ENCODE measurements around the gene HDGFL2. TPM values are rescaled to one million over a fixed set of nuclear protein-coding genes. Genes with fewer than 3 reads are reported as not detected.

HDGFL2 gene
- total and polyA plus RNA-seq, 2 of the 8 experiments (the other 6 are each of a cell fraction or from before 2014, with no cell fraction given): 31.1 to 106 TPM

- H3K4me1 ChIP-seq (replicated peaks in 1 of 4; ENCODE audit: control insufficient read depth in 3 of 4, insufficient read depth in 4 of 4, low read length in 3 of 4): no peaks in the 10 kb centered on the region
- H4K20me1 ChIP-seq (replicated peaks in 1 of 2; ENCODE audit: control insufficient read depth in 1 of 2, insufficient read depth in 2 of 2, low read length in 2 of 2): peaks cover 4 to 16% of the 10 kb centered on the region in 2 experiments
- H3K23ac ChIP-seq (ENCODE audit: insufficient read length): no peak overlapping the region
- ChIA-PET POLR2A (ENCODE audit: partially characterized antibody) (interaction anchor here (1.3 to 4.1 kb wide), 2 partner anchors 9 to 24 kb away, joined by 3 to 15 read pairs; no protein-coding TSS in a partner anchor), CTCF (ENCODE audit: partially characterized antibody) (interaction anchor here (1.2 to 3.8 kb wide), 2 partner anchors 25 to 232 kb away, joined by 3 to 17 read pairs; no protein-coding TSS in a partner anchor)
- WGBS, 2 experiments (ENCODE audit: extremely low coverage in 1 of 2, insufficient coverage in 1 of 2, insufficient read length in 1 of 2, insufficient replicate concordance in 2 of 2, low coverage in 1 of 2, low lambda C conversion rate in 2 of 2, missing lambda C conversion rate in 1 of 2): 88% methylated on average over 11 of the region's 23 CpGs; no CpG with 5 or more reads in 1 of the 2 experiments
- no peak overlapping the region for H3K4me3 ChIP-seq (ENCODE audit: extremely low read depth in 1 of 4, insufficient read depth in 2 of 4, low read depth in 3 of 4, low read length in 4 of 4)
- H3K27me3 ChIP-seq (replicated peaks in 1 of 4; ENCODE audit: control insufficient read depth in 3 of 4, extremely low read depth in 1 of 4, insufficient read depth in 3 of 4, low read length in 3 of 4): no peaks in the 10 kb centered on the region
- H3K14ac ChIP-seq (ENCODE audit: insufficient read length): no peak overlapping the region
- no peak overlapping the region for H3K27ac ChIP-seq (ENCODE audit: low read depth, low read length)
- peaks cover 12 to 67% (median 27%) of the 10 kb centered on the region in 4 experiments for H3K36me3 ChIP-seq (ENCODE audit: control insufficient read depth in 2 of 4, insufficient read depth in 4 of 4, low read length in 3 of 4)
- FAIRE-seq (no peak), DNase-seq (ENCODE audit: low read depth in 1 of 2, low spot score in 2 of 2) (no peak)
- H3K4me2 ChIP-seq (ENCODE audit: insufficient read depth in 1 of 2, low read depth in 2 of 2, low read length in 2 of 2): no peak overlapping the region
- H2BK20ac ChIP-seq (ENCODE audit: low read length): no peak overlapping the region
- H3K4ac ChIP-seq (replicated peaks; ENCODE audit: insufficient read length, low read depth, low read length): no peak overlapping the region
- no peak overlapping the region for H3K9ac ChIP-seq (replicated peaks in 1 of 4; ENCODE audit: extremely low read depth in 1 of 4, low read depth in 3 of 4, low read length in 3 of 4)
- H4K91ac ChIP-seq (replicated peaks; ENCODE audit: insufficient read length, low read length): no peak overlapping the region
- no peak overlapping the region for H3K18ac ChIP-seq (ENCODE audit: extremely low read depth, low read length)
- H4K8ac ChIP-seq (ENCODE audit: extremely low read depth, insufficient read depth, low read length): no peak overlapping the region
- no peak overlapping the region for H2BK12ac ChIP-seq (ENCODE audit: low read depth, low read length)
- H2AFZ ChIP-seq (ENCODE audit: low read length): no peak overlapping the region
- H2BK15ac ChIP-seq (ENCODE audit: low read length): no peak overlapping the region
- no peak overlapping the region for H3K56ac ChIP-seq (replicated peaks; ENCODE audit: insufficient read length, low read depth, low read length)
- H3K23me2 ChIP-seq (ENCODE audit: low read depth, low read length): no peaks in the 10 kb centered on the region
- H3K79me2 ChIP-seq (ENCODE audit: control insufficient read depth in 1 of 2, insufficient read depth in 2 of 2, low read length in 2 of 2): no peaks in the 10 kb centered on the region
- no peak overlapping the region for H2BK5ac ChIP-seq (ENCODE audit: low read depth, low read length)
- H2AK5ac ChIP-seq (ENCODE audit: low read depth, low read length): no peak overlapping the region
- no peaks in the 10 kb centered on the region for H3K79me1 ChIP-seq (ENCODE audit: low read depth, low read length)
- no peaks in the 10 kb centered on the region for H3K9me3 ChIP-seq (ENCODE audit: insufficient read depth in 2 of 2, low read depth in 1 of 2, low read length in 1 of 2)
- no peak overlapping the region for H4K5ac ChIP-seq (ENCODE audit: insufficient read length, low read depth, low read length)
- no peak overlapping the region for H2BK120ac ChIP-seq (replicated peaks; ENCODE audit: low read depth, low read length)
- TF ChIP-seq HDAC2 (IDR thresholded peaks at IDR 0.05; ENCODE audit: borderline replicate concordance in 1 of 2, low read depth in 2 of 2, low read length in 2 of 2) (no peak), FOSL1 (IDR thresholded peaks at IDR 0.05; ENCODE audit: insufficient read depth, low read depth, low read length) (no peak), CBX8 (IDR thresholded peaks at IDR 0.05; ENCODE audit: borderline replicate concordance, low read depth, low read length) (no peak), POLR2A (IDR thresholded peaks at IDR 0.05; ENCODE audit: control extremely low read depth in 1 of 2, low read depth in 2 of 2, low read length in 2 of 2) (no peak), ASH2L (IDR thresholded peaks at IDR 0.05; ENCODE audit: low read length) (no peak)
These were observed 27.2 kb downstream of the HDGFL2 start for GRCh38 chr19:4499318-4499717.
